GM21515 (cell line): ENCODE data around the gene PLXDC1.
A peak's percentile ranks its signal among the peaks of the same experiment; 100 is the strongest.
"Not testable (repeated sequence)": the region's sequence is repeated elsewhere in the genome, so short reads cannot be mapped to it uniquely, and the experiment has no call there.

Experiments used
- ATAC-seq: cut with Tn5 transposase; IDR thresholded peaks from one replicate; pipeline ENCODE4 v1.9.1; 2021; ENCODE audit not compliant: unreplicated experiment

PLXDC1 gene

GRCh38 chr17:39130205-39130604 lies 21.2 kb downstream of the PLXDC1 start:
- no peak for ATAC-seq

- ATAC-seq: not testable (repeated sequence)
Observed at GRCh38 chr17:39129544-39129943, 21.9 kb downstream of the PLXDC1 start.

GRCh38 chr17:39126436-39126835 lies 25.0 kb downstream of the PLXDC1 start:
- no peak for ATAC-seq

- ATAC-seq: no peak
Observed at GRCh38 chr17:39125143-39125875, 26.1 kb downstream of the PLXDC1 start.

- ATAC-seq: no peak
Observed at GRCh38 chr17:39123627-39124026, 27.8 kb downstream of the PLXDC1 start.

GRCh38 chr17:39122991-39123390 lies 28.4 kb downstream of the PLXDC1 start:
- no peak for ATAC-seq

GRCh38 chr17:39121919-39122318 lies 29.5 kb downstream of the PLXDC1 start:
- not testable (repeated sequence) for ATAC-seq

GRCh38 chr17:39118674-39119419 lies 32.6 kb downstream of the PLXDC1 start:
- peak; percentile 73 for ATAC-seq

GRCh38 chr17:39116224-39116623 lies 35.2 kb downstream of the PLXDC1 start:
- ATAC-seq: no peak

- no peak for ATAC-seq
Observed at GRCh38 chr17:39115135-39115534, 36.3 kb downstream of the PLXDC1 start.

GRCh38 chr17:39114723-39115122 lies 36.7 kb downstream of the PLXDC1 start:
- ATAC-seq: no peak

GRCh38 chr17:39113871-39114270 lies 37.6 kb downstream of the PLXDC1 start:
- no peak for ATAC-seq

- no peak for ATAC-seq
Observed at GRCh38 chr17:39110435-39111136, 40.9 kb downstream of the PLXDC1 start.

- ATAC-seq: no peak
Observed at GRCh38 chr17:39108461-39109375, 42.7 kb downstream of the PLXDC1 start.

- ATAC-seq: no peak
Observed at GRCh38 chr17:39107973-39108372, 43.5 kb downstream of the PLXDC1 start.

GRCh38 chr17:39107155-39107554 lies 44.3 kb downstream of the PLXDC1 start:
- ATAC-seq: no peak

GRCh38 chr17:39105705-39106104 lies 45.7 kb downstream of the PLXDC1 start:
- no peak for ATAC-seq

- no peak for ATAC-seq
Observed at GRCh38 chr17:39104657-39105056, 46.8 kb downstream of the PLXDC1 start.

- ATAC-seq: no peak
Observed at GRCh38 chr17:39104046-39104445, 47.4 kb downstream of the PLXDC1 start.

GRCh38 chr17:39101091-39101490 lies 50.3 kb downstream of the PLXDC1 start:
- ATAC-seq: no peak

- ATAC-seq: no peak
Observed at GRCh38 chr17:39100530-39100929, 50.9 kb downstream of the PLXDC1 start.
